GM06990 (cell line): ENCODE measurements around the gene FTO.

ENCODE experiments used
- DNase-seq: peaks from one replicate; pipeline ENCODE4 v3.0.0-alpha.2; 2011; ENCODE audit not compliant: insufficient read length; ENCODE audit errors: extremely low read depth
- H3K27me3 ChIP-seq: replicated peaks from 2 replicates; pipeline ENCODE4 v1.6.0; 2011; ENCODE audit warnings: low read length; ENCODE audit not compliant: control insufficient read depth, insufficient read depth
- H3K36me3 ChIP-seq: 2 replicates; pipeline ENCODE4 v1.5.1; 2011; ENCODE audit warnings: low read length; ENCODE audit not compliant: control insufficient read depth, insufficient read depth
- H3K4me3 ChIP-seq: replicated peaks from 2 replicates; pipeline ENCODE4 v1.5.1; 2011; ENCODE audit warnings: low read depth, mild to moderate bottlenecking, control low read depth, low read length
- CTCF ChIP-seq: IDR thresholded peaks from 2 replicates; pipeline ENCODE4 v1.5.1; 2011; ENCODE audit warnings: low read length, control low read depth, mild to moderate bottlenecking, inconsistent platforms; ENCODE audit not compliant: insufficient read depth, poor library complexity, severe bottlenecking

Gene FTO

DNA sequence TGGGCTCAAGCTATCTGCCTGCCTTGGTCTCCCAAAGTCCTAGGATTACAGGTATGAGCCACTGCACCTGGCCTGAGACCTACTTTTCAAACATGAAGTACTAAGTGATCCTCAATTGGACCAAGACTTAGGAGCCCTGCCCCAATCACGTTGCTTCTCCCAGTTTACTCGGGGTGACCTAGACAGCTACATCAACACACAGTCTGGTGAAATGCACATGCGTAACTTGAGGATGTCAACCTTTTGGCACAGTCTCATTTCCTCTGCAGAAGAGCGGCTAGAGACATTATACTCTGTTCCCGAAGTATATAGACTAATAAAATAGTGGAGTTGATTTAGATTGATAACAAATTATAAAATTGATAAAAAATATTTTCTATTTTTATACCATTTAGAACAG, 17.1 kb downstream of the FTO start:
- H3K36me3 ChIP-seq: no peaks in the 10 kb centered on the region
- no peak overlapping the region for H3K4me3 ChIP-seq
- TF ChIP-seq CTCF: no peak
- DNase-seq: no peak
- no peaks in the 10 kb centered on the region for H3K27me3 ChIP-seq

GRCh38 chr16:53726625-53727024, 22.7 kb downstream of the FTO start:
- TF ChIP-seq CTCF: no peak
- no peak overlapping the region for H3K4me3 ChIP-seq
- no peaks in the 10 kb centered on the region for H3K27me3 ChIP-seq
- no peak for DNase-seq
- no peaks in the 10 kb centered on the region for H3K36me3 ChIP-seq

DNA sequence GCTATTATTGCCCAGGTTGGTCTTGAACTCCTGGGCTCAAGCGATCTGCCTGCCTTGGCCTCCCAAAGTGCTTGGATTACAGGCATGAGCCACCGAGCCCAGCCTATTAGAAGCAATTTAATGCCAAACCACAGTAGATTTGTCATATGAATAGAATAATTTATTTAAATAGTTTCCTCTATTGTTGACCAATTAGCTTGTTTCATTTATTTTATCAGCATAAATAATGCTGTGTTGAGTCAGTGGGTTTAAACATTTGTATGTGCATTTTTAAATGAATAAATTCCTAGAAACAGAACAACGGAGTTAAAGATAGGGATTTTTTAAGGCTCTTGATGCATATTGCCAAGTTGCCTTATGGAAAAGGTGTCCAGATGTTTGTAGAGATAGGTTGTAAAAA, 26.7 kb downstream of the FTO start:
- no peak overlapping the region for H3K4me3 ChIP-seq
- H3K27me3 ChIP-seq: no peaks in the 10 kb centered on the region
- H3K36me3 ChIP-seq: no peaks in the 10 kb centered on the region
- no peak for TF ChIP-seq CTCF
- DNase-seq: no peak

- Histone ChIP-seq H3K36me3 (no peaks in the 10 kb centered on the region), H3K4me3 (no peak overlapping the region), H3K27me3 (no peaks in the 10 kb centered on the region)
- TF ChIP-seq CTCF: no peak
- DNase-seq: no peak
These were observed 28.5 kb downstream of the FTO start for GRCh38 chr16:53732296-53732929.

GRCh38 chr16:53734908-53735307, 31.0 kb downstream of the FTO start:
- no peak for TF ChIP-seq CTCF
- Histone ChIP-seq H3K27me3 (no peaks in the 10 kb centered on the region), H3K4me3 (no peak overlapping the region), H3K36me3 (no peaks in the 10 kb centered on the region)
- no peak for DNase-seq

GRCh38 chr16:53736297-53736696, 32.3 kb downstream of the FTO start:
- Histone ChIP-seq H3K27me3 (no peaks in the 10 kb centered on the region), H3K4me3 (no peak overlapping the region), H3K36me3 (no peaks in the 10 kb centered on the region)
- DNase-seq: no peak
- no peak for TF ChIP-seq CTCF
